ENCODE data around the gene AGPAT2. TPM values are rescaled to one million over a fixed set of nuclear protein-coding genes. Genes with fewer than 3 reads are reported as not detected.
A peak's percentile ranks its signal among the peaks of the same experiment; 100 is the strongest.

Gene AGPAT2
- total RNA-seq, 2 donors from 2014 or later, result 7.7 to 8.5 TPM

DNA sequence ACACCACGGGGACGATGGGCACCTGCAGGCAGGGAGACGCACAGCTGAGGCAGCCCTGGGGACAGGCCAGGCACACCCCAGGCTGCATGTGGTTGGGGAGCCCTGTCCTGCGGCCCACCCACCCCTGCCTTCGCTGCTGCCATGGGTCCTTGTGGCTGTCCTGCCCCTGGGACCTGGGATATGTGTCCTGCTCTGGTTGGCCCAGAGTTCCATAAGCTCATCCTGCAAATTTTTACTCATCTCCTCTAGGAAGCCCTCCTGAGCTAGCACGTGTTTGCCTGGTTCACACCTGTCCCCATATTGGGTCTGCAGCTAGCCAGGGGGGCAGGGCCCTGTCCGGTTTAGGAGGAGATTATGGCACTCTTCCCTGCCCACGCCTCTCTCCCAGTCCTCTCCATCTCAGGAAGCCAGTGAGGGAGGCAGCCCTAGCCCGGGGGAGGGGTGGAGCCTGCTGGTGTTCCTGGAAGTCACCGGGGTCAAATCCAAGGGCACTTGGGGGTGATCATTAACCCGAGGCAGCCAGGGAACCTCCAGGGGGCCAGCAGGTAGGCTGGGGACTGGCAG is 12.4 kb downstream of the AGPAT2 start:
- H3K9me3 ChIP-seq (ENCODE audit: control insufficient read depth, low read length, poor library complexity, severe bottlenecking), result no peaks in the 10 kb centered on the region
- Mint-ChIP-seq H3K36me3 (ENCODE audit: low read depth) (no peaks in the 10 kb centered on the region), H3K27me3 (no peaks in the 10 kb centered on the region), H3K4me1 (peaks cover 2% of the 10 kb centered on the region), H3K27ac (no peak overlapping the region), H3K4me3 (no peak overlapping the region)
- DNase-seq (no peak), ATAC-seq (no peak)

DNA sequence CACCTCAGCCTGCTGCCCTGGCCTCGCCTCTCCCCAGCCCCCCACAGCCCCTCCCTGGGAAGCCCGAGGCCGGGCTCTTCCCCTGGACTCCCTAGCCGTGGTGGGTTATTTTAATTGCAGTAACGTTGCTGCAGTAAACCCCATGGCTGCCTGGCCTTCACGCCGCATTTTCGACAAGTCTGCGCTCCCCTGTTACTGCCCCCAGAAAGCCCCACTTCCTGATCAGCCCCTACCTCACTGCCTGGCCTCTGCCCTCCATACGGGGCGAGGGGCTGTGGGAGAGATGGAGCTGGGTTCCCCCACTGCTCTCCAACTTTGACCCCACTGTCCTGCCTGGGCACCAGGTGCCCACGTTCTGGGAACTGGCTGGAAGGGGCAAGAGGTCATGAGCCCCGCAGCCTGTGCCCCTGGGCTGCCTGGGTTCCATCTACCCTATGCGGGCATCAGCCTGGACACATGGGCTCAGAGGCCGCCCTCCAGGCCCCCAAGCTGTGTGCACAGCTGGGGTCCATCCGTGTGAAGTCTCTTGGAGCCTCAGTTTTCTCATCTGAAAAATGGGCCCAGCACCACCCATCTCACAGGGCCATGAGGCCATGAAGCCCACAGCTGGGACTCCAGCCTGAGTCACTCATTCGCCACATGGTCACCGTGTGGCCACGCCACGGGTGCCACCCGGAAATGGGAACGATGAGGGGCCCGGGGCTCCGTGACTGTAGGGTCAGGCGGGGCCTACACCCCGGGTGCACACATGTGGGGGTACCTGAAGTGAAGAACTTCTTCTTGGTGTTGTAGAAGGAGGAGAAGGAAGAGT is 13.1 kb downstream of the AGPAT2 start:
- DNase-seq (no peak), ATAC-seq (no peak)
- H3K4me1 Mint-ChIP-seq, result peaks cover 2% of the 10 kb centered on the region
- H3K9me3 ChIP-seq (ENCODE audit: control insufficient read depth, low read length, poor library complexity, severe bottlenecking), result no peaks in the 10 kb centered on the region
- no peak overlapping the region for H3K4me3 Mint-ChIP-seq
- no peaks in the 10 kb centered on the region for H3K36me3 Mint-ChIP-seq (ENCODE audit: low read depth)
- H3K27ac Mint-ChIP-seq, result peak overlapping the region; percentile 63
- H3K27me3 Mint-ChIP-seq, result no peaks in the 10 kb centered on the region

DNA sequence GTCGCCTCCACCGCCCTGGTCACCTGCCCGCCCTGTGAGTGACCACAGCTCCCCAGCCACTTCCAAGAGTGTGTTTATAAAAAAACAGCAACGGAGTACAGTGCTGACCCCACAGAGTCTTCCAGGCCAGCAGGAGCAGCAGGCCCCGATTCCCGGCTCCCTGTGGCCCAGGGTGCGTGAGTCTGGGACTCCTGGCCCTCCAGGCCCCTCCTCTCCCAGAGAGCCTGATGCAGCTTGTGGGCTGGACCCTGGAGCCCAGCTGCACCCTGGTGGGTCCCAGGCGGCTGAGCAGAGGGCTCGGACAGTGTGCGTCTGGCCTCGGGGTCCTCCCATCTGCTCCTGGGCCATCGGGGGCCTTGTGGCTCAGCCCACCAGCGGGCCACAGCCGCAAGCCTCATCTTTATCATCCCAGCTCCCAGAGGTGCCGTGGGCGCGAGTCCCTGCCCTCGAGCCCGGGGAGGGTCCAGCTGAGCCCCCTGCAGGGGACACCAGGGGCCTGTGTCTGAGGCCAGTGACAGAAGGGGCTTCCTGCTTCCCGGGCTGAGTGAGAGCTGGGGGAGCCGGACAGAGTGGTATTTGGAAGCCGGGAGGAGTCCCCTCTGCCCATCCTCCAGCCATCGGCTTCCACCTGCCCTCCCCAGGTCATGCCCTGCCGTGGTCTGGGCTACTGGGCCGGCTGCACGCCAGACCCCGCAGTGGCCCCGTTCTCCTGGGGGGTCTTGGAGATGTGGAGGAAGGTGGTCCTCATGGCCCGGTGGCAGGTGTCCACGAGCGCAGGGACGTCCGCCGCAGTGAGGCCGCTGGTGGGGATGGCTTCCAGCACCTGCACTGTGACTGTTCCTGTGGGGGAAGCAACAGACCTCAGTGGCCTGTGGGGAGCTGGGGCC is 13.9 kb downstream of the AGPAT2 start:
- H3K4me1 Mint-ChIP-seq, result peaks cover 5% of the 10 kb centered on the region
- peaks cover 7% of the 10 kb centered on the region for H3K27me3 Mint-ChIP-seq
- H3K4me3 Mint-ChIP-seq, result no peak overlapping the region
- H3K9me3 ChIP-seq (ENCODE audit: control insufficient read depth, low read length, poor library complexity, severe bottlenecking), result no peaks in the 10 kb centered on the region
- DNase-seq (no peak), ATAC-seq (no peak)
- H3K36me3 Mint-ChIP-seq (ENCODE audit: low read depth), result no peaks in the 10 kb centered on the region
- no peak overlapping the region for H3K27ac Mint-ChIP-seq

DNA sequence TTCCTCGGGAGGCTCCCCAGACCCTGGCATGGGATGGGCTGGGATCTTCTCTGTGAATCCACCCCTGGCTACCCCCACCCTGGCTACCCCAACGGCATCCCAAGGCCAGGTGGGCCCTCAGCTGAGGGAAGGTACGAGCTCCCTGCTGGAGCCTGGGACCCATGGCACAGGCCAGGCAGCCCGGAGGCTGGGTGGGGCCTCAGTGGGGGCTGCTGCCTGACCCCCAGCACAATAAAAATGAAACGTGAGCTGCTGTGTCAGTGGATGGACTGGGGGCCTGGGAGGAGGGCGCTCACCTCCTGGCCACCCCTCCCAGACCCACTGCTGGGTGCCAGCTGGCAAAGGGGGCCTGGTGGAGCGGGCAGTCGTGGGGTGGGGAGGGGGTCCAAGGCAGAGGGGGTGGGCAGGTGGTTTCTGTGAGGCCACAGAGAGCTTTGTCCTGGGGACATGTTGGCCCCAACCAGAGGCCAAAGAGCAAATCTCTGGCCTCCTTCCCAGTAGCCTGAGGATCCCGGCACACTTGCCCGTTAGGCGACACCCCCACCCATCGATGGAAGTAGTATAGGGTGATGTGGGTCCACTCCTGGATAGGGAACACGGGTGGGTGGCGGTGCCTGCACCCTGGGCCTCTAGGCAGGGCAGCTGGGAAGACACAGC is 14.7 kb downstream of the AGPAT2 start:
- H3K9me3 ChIP-seq (ENCODE audit: control insufficient read depth, low read length, poor library complexity, severe bottlenecking), result no peaks in the 10 kb centered on the region
- no peak for ATAC-seq
- Mint-ChIP-seq H3K4me1 (peaks cover 5% of the 10 kb centered on the region), H3K4me3 (no peak overlapping the region), H3K27ac (no peak overlapping the region), H3K27me3 (peaks cover 7% of the 10 kb centered on the region), H3K36me3 (ENCODE audit: low read depth) (no peaks in the 10 kb centered on the region)
- no peak for DNase-seq

DNA sequence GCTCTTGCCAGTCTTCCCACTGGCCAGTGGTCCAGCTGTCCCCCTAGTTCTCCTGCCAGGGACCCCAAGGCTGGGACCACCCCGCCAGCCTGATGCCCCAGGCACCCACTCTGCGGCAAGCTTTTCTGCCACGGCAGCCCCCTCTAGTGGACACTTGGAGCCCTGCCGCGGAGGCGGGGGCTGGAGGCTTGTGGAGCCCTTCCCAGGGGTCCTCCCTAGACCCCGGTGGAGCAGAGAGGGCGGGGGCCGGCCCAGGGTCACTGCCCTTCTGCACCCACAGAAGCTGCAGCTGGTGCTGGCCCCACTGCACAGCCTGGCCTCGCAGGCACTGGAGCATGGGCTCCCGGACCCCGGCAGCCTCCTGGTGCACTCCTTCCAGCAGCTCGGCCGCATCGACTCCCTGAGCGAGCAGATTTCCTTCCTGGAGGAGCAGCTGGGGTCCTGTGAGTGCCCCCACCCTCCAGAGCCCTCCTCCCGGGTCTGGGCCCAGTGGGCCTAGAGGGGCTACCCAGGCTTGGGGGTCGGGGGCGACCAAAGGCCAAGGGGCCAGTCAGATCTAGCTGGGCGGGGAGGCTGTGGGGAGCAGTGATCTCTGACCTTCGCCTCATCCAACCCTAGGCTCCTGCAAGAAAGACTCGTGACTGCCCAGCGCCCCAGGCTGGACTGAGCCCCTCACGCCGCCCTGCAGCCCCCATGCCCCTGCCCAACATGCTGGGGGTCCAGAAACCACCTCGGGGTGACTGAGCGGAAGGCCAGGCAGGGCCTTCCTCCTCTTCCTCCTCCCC is 15.4 kb downstream of the AGPAT2 start:
- no peaks in the 10 kb centered on the region for H3K36me3 Mint-ChIP-seq (ENCODE audit: low read depth)
- no peak overlapping the region for H3K27ac Mint-ChIP-seq
- ATAC-seq (peak; percentile 52), DNase-seq (peak in 2 of 3 donors; percentile 21 to 38)
- no peak overlapping the region for H3K4me3 Mint-ChIP-seq
- H3K27me3 Mint-ChIP-seq, result peaks cover 11% of the 10 kb centered on the region
- H3K9me3 ChIP-seq (ENCODE audit: control insufficient read depth, low read length, poor library complexity, severe bottlenecking), result no peaks in the 10 kb centered on the region
- H3K4me1 Mint-ChIP-seq, result peaks cover 5% of the 10 kb centered on the region

DNA sequence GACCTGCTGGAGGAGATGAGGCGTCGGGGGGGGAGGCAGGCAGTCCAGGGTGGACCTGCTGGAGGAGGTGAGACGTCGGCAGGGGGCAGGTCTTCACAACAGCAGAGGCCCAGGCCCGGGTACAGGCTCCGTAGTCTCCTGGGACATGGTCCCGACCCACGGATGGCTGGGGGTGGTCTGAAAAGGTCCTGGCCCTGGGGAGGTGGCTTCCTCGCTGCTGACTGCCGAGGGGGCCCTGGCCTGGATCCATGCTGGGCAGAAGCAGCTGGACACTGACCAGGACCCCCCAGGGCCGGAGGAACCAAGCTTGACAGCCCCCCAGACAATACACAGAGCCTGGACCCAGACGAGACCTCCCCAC is 16.0 kb downstream of the AGPAT2 start:
- H3K27ac Mint-ChIP-seq, result no peak overlapping the region
- no peak for ATAC-seq
- H3K9me3 ChIP-seq (ENCODE audit: control insufficient read depth, low read length, poor library complexity, severe bottlenecking), result no peaks in the 10 kb centered on the region
- peaks cover 5% of the 10 kb centered on the region for H3K4me1 Mint-ChIP-seq
- no peak overlapping the region for H3K4me3 Mint-ChIP-seq
- H3K36me3 Mint-ChIP-seq (ENCODE audit: low read depth), result no peaks in the 10 kb centered on the region
- DNase-seq, result no peak
- peaks cover 11% of the 10 kb centered on the region for H3K27me3 Mint-ChIP-seq

DNA sequence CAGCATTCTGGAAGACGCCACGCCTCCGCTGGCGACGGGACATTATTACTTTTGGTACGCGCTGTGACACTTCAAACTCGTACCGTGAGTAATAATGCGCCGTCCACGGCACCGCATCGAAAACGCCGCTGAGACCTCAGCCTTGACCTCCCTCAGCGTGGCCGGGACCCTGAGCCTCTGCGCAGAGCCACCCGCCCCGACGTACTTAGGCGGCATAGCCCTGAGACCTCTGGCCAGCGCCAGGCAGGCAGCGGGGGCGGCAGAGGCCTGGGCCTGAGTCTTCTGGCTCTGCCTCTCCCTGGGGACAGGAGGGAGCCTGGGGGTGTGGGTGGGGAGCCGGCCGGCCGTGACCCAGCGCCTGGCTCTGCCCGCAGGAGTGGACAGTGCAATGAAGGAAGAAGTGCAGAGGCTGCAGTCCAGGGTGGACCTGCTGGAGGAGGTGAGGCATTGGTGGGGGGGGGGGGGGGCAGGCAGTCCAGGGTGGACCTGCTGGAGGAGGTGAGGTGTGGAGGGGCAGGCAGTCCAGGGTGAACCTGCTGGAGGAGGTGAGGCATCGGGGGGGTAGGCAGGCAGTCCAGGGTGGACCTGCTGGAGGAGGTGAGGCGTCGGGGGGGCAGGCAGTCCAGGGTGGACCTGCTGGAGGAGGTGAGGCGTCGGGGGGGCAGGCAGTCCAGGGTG is 16.5 kb downstream of the AGPAT2 start:
- Mint-ChIP-seq H3K36me3 (ENCODE audit: low read depth) (no peaks in the 10 kb centered on the region), H3K27me3 (peaks cover 11% of the 10 kb centered on the region), H3K27ac (no peak overlapping the region), H3K4me1 (peaks cover 5% of the 10 kb centered on the region), H3K4me3 (no peak overlapping the region)
- no peak for ATAC-seq
- DNase-seq, result no peak
- H3K9me3 ChIP-seq (ENCODE audit: control insufficient read depth, low read length, poor library complexity, severe bottlenecking), result no peaks in the 10 kb centered on the region

DNA sequence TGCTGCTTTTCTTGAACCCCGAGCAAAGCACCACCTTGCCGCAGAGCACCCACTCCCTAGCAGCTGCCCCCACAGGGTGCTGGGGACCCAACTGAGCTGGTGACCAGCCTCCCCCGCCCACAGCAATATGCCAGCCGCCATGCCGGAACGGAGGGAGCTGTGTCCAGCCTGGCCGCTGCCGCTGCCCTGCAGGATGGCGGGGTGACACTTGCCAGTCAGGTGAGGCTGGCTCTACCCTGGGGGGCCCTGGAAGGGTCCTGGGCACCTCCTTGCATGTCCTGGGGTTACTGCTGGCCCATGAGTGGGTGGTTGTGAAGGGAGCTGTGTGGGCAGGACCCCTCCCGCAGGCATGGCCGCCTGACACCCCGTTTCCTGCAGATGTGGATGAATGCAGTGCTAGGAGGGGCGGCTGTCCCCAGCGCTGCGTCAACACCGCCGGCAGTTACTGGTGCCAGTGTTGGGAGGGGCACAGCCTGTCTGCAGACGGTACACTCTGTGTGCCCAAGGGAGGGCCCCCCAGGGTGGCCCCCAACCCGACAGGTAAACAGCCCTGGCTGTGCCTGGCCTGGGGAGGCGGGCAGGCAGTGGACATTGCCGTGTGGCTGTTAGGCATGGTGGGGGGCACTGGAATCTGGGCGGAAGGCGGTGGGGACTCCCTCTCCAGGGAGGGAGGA is 17.3 kb downstream of the AGPAT2 start:
- ATAC-seq (no peak), DNase-seq (no peak)
- no peak overlapping the region for H3K4me3 Mint-ChIP-seq
- no peaks in the 10 kb centered on the region for H3K9me3 ChIP-seq (ENCODE audit: control insufficient read depth, low read length, poor library complexity, severe bottlenecking)
- no peak overlapping the region for H3K27ac Mint-ChIP-seq
- peaks cover 14% of the 10 kb centered on the region for H3K27me3 Mint-ChIP-seq
- no peaks in the 10 kb centered on the region for H3K36me3 Mint-ChIP-seq (ENCODE audit: low read depth)
- H3K4me1 Mint-ChIP-seq, result peaks cover 8% of the 10 kb centered on the region

DNA sequence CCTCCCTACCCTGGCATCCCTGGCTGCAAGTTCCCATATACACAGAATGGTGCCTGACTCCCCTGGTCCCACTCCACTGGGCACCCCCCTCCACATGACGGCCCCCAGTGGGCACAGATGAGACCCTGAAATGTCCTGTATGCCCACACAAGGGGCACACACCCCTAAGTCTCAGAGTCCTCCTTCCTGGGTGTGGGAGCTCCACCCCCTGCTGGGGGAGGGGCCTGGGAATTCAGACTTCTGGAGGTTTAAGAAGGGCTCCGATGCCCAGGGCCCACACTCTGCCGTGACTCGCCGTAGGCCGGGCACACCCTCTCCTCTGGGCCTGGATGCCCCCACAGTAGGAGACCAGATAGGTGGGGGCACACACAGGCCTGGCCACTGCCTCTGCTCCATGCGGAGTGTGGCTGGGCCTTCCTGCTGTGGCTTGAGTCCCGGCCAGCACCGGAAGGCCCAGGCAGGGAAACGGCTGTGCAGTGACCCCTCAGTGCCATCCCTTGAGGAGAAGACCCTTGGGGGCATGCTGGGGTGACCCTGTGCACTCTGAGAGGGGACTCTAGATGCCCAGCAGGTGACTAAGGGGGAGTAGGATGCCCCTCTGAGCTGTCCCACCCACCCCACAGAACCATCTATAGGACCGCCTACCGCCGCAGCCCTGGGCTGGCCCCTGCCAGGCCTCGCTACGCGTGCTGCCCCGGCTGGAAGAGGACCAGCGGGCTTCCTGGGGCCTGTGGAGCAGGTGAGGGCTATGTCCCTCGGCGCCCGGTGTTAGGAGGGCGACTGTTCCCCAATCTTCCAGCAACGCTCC is 18.1 kb downstream of the AGPAT2 start:
- Mint-ChIP-seq H3K4me3 (no peak overlapping the region), H3K36me3 (ENCODE audit: low read depth) (no peaks in the 10 kb centered on the region), H3K27me3 (peaks cover 19% of the 10 kb centered on the region), H3K4me1 (peaks cover 9% of the 10 kb centered on the region), H3K27ac (no peak overlapping the region)
- no peaks in the 10 kb centered on the region for H3K9me3 ChIP-seq (ENCODE audit: control insufficient read depth, low read length, poor library complexity, severe bottlenecking)
- ATAC-seq (no peak), DNase-seq (no peak)

DNA sequence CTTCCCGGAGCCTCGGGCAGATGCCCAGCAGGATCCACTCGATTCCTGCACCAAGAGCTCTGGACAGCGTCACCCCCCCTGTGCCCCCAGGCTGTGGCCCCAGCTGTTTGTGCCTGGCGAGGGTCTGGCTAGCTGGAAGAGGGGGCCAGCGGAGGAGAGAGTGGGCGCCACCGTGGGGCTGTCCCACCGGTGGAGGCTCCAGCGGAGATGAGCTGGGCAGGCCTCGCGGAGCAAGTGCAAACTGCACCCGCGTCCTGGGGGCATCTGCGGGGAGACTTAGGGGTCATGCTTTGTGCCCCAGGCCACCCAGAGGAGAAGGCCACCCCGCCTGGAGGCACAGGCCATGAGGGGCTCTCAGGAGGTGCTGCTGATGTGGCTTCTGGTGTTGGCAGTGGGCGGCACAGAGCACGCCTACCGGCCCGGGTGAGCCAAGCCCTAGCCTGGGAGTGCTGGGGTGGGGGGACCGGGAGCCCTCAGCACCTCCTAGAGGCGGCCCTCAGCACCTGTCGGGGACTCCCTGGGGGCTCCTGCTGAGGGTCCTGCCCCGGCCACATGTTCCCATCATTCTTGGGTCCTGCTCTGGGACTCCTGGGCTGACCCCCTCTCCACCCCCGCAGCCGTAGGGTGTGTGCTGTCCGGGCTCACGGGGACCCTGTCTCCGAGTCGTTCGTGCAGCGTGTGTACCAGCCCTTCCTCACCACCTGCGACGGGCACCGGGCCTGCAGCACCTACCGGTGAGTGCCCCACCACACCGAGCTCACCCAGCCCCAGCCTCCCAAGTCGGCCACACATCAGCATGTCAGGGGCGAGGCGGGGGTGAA is 19.1 kb downstream of the AGPAT2 start:
- H3K4me3 Mint-ChIP-seq, result no peak overlapping the region
- ATAC-seq (no peak), DNase-seq (no peak)
- no peaks in the 10 kb centered on the region for H3K9me3 ChIP-seq (ENCODE audit: control insufficient read depth, low read length, poor library complexity, severe bottlenecking)
- H3K27ac Mint-ChIP-seq, result no peak overlapping the region
- H3K27me3 Mint-ChIP-seq, result peaks cover 19% of the 10 kb centered on the region
- no peaks in the 10 kb centered on the region for H3K36me3 Mint-ChIP-seq (ENCODE audit: low read depth)
- H3K4me1 Mint-ChIP-seq, result peaks cover 9% of the 10 kb centered on the region
